ENCODE results near the gene GOLGA8M.
"Not testable (repeated sequence)": the region's sequence is repeated elsewhere in the genome, so short reads cannot be mapped to it uniquely, and the experiment has no call there.

- not testable (repeated sequence) for TF ChIP-seq POLR2AphosphoS5, POLR2A, TAF1, POU2F2, SPI1 (IDR thresholded peaks at IDR 0.05; ENCODE audit: low read depth, low read length)
These were observed 11.8 kb upstream of the GOLGA8M start for GRCh38 chr15:28723986-28724385.

Data from GM12891 (cell line).